HS-5 (cell line): Measurements from ENCODE around the gene CWC27.

Experiments
- DNase-seq: peaks from one replicate; pipeline ENCODE4 v3.0.0-alpha.2; 2012; ENCODE audit warnings: low read depth

Gene CWC27

GRCh38 chr5:64978546-64978945, 209.8 kb downstream of the CWC27 start:
- no peak for DNase-seq

DNA sequence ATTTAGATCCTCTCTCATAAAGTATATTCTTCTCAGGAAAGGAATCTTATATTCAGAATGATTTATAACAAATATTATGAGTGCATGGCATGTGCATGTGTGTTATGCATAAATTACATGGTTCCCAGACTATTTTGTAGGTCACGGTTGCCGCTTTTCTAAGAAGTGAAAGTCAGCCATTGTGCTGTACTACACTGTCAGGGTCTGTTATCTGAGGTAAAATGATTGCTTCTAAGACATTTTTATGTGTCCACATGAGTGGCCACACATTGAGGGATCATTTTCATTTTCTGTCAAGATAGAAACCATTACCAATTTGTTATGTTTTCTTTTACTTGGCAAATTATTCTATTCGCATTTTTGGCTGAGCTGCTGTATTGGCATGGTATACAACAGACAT, 210.8 kb downstream of the CWC27 start:
- DNase-seq, result no peak

GRCh38 chr5:64980176-64980575, 211.4 kb downstream of the CWC27 start:
- no peak for DNase-seq

GRCh38 chr5:64987768-64988167, 219.0 kb downstream of the CWC27 start:
- DNase-seq, result no peak

DNA sequence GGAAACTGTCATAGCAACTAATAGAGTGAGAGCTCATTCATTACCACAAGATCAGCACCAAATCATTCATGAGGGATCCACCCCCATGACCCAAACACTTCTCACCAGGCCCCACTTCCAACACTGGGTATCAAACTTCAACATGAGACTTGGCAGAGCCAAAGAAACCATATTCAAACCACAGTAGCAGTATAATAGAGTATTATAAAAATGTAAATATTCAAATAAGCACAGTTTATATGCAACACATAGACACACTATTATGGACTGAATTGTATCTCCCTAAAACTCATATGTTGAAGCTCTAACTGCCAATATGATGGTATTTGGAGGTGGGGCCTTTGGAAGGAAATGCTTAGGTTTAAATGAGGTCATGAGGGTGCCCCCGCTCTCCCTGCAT, 240.5 kb downstream of the CWC27 start:
- no peak for DNase-seq

DNA sequence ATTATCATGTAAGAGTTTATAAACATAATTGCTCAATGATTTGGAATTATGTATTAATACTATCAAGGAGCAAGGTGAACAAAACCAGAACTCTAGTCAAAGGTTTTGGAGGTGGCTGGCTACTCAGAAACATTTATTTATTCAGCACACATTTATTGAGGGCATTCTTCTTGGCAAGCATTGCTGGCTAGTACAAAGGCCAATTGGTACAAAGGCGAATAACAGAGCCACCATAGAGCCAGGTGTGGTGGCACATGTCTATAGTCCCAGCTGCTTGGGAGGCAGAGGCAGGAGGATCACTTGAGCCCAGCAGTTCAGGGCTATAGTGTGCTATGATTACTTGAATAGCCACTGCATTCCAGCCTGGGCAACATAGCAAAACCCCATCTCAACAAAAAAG, 242.1 kb downstream of the CWC27 start:
- no peak for DNase-seq

- DNase-seq, result no peak
Measured at GRCh38 chr5:65012301-65012892, 243.7 kb downstream of the CWC27 start.

- DNase-seq, result no peak
Measured at GRCh38 chr5:65013166-65013565, 244.4 kb downstream of the CWC27 start.

DNA sequence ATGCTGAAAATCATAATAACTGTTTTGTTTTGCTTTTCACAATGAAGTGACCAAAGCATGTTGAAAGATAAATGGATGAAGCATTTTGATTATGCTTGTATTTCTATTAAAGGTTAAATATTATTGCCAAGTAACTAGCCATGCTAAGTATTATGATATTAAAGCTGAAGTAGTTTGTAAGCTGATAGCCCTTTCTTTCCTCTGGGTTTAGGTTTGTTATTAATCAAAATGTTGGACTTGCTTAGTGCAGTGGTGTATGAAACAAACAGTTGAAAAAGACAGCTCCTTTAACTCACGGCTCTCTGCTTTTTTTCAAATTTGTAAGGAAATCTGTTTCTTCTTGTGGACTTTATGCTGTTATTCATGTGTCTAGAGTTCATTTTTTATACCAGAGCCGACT, 246.0 kb downstream of the CWC27 start:
- no peak for DNase-seq

DNA sequence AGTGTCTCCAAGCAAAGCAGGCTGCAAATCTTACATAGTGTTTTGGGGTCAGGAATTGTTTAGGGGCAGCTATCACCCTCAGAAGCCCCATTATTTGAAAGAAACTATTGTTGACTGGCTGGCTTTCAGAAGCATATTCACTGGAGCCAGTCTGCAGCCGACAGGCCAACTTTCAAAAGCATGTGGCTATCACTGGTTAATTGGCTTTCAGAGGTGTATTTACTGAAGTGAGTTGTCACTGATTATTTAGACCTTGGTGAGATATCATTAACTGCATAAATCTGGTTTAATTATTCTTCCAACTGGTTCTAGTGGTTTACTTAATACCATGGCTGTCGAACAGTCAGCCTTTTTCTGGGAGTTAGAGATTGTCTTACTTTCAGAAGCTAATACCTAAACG, 247.0 kb downstream of the CWC27 start:
- DNase-seq, result no peak

- no peak for DNase-seq
Measured at GRCh38 chr5:65017636-65018035, 248.9 kb downstream of the CWC27 start.

GRCh38 chr5:65018763-65019162, 250.0 kb downstream of the CWC27 start:
- no peak for DNase-seq

DNA sequence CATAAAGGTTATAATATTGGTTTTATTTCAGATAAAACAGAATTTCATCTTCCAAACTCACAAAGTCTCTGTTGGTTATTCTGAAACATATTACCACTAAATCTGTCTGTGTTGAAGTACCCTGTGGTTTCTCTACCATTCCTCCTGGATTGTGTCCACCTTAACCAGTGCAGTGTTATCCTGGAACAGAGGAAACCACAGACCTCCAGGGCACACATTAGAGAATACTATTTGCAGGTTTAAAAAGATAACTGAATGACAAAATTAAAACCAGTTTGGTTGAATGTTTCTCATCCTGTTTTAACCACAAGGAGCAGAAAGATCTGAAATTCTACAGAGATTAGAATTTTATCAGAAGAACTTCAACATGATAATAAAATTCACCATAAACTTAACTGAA, 251.8 kb downstream of the CWC27 start:
- DNase-seq, result no peak

GRCh38 chr5:65021527-65022226, 252.9 kb downstream of the CWC27 start:
- DNase-seq, result no peak

- no peak for DNase-seq
Measured at GRCh38 chr5:65022932-65023331, 254.2 kb downstream of the CWC27 start.

GRCh38 chr5:65024681-65025080, 256.0 kb downstream of the CWC27 start:
- no peak for DNase-seq

DNA sequence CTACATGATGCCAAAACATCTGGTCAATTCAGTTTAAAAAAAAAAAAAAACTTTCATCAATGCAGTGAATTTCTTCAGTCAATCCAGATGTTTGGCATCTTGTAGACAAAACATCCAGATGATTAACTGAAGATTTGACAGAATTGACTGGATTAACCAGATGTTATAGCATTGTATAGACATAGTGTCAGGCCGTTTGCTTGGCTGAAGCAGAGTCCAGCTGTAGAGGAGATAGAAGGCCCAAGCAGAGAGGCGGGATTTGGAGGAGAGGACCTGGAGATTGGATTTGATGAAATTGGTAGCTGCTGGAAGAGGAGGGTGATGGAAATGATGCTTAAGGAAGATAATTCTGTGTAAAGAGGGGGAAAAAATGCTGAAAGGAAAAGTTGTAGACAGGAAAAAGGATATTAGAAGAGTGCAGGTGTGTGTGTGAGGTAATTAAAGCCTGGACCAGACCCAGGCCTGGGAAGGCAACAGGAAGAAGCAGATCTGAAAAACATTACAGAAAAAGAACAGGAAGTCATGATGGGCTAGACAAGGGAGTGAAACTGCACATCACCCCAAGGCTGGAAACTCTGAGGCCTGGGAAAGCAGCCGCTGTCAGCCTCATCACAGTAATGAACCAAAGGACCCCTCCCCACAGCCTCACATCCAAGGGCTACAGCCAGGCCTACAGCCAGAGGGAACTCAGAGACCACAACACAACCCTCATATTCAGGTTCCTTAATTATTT, 258.3 kb downstream of the CWC27 start:
- no peak for DNase-seq

DNA sequence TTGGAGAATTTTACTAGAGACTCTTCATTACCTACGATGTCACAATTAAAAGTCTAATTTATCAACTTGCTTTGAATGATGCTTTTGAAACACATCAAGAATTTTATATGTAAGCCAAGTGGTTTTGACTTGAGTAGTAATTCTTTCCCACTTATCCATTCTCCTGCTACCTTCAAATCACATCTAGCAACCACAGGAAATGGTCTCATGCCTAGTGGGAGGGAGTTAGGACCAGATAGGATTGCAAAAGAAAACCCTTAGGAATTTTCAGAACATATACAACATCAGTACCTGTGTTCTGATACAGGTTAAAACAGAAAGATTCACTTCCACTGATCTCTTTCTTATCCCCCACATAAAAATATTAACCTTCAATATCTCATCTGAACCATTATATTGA, 260.4 kb downstream of the CWC27 start:
- DNase-seq, result no peak

GRCh38 chr5:65030056-65030455, 261.3 kb downstream of the CWC27 start:
- DNase-seq, result no peak

GRCh38 chr5:65032250-65032649, 263.5 kb downstream of the CWC27 start:
- DNase-seq, result peak; percentile 89

- DNase-seq, result no peak
Measured at GRCh38 chr5:65034029-65034812, 265.5 kb downstream of the CWC27 start.

DNA sequence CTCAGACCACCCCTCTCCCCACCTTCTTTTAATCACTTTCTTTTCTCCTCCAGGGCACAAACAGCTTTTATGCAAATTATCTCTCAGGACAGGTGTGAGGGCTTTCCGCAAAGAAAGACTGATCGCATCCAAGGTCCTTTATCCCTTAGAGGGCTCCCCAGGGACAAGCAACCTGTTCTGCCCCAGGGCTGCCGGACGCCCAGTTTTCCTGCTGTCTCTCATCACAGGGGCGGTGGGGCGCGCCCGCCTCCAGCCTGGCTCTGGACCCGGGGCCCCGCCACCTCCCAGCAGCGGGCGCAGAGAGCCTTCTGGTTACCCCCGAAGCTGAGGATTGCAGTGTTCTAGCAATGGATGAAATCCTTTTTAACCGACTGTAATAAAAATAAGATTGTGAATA, 266.1 kb downstream of the CWC27 start:
- DNase-seq, result no peak
